GM18517 (cell line): Measurements from ENCODE around the gene MDH1B.
"Not testable (repeated sequence)": the region's sequence is repeated elsewhere in the genome, so short reads cannot be mapped to it uniquely, and the experiment has no call there.

Experiments
- ATAC-seq: cut with Tn5 transposase; IDR thresholded peaks from one replicate; pipeline ENCODE4 v1.9.1; 2021; ENCODE audit warnings: mild to moderate bottlenecking, moderate library complexity; ENCODE audit not compliant: unreplicated experiment

MDH1B gene

GRCh38 chr2:206774871-206775270, 9.7 kb upstream of the MDH1B start:
- ATAC-seq = no peak

- ATAC-seq = no peak
Observed at GRCh38 chr2:206766057-206766930, 1.2 kb upstream of the MDH1B start.

- ATAC-seq = peak; percentile 39
Observed at GRCh38 chr2:206764673-206765241, 371 bp downstream of the MDH1B start.

GRCh38 chr2:206756816-206757215, 8.3 kb downstream of the MDH1B start:
- no peak for ATAC-seq

- no peak for ATAC-seq
Observed at GRCh38 chr2:206740800-206741199, 24.3 kb downstream of the MDH1B start.

- no peak for ATAC-seq
Observed at GRCh38 chr2:206739271-206739670, 25.9 kb downstream of the MDH1B start.

- no peak for ATAC-seq
Observed at GRCh38 chr2:206736935-206737334, 28.2 kb downstream of the MDH1B start.

- no peak for ATAC-seq
Observed at GRCh38 chr2:206733341-206733740, 31.8 kb downstream of the MDH1B start.

GRCh38 chr2:206728277-206729199, 36.6 kb downstream of the MDH1B start:
- ATAC-seq = no peak

- ATAC-seq = no peak
Observed at GRCh38 chr2:206727287-206727686, 37.8 kb downstream of the MDH1B start.

GRCh38 chr2:206723288-206723687, 41.8 kb downstream of the MDH1B start:
- ATAC-seq = no peak

GRCh38 chr2:206721256-206721920, 43.7 kb downstream of the MDH1B start:
- ATAC-seq = peak; percentile 84

GRCh38 chr2:206718296-206718695, 46.8 kb downstream of the MDH1B start, which contains the start of gene DYTN:
Gene DYTN (minus strand): TSS chr2:206718396. CDS start chr2:206718279, 117 bp downstream.
- ATAC-seq = no peak

- ATAC-seq = no peak
Observed at GRCh38 chr2:206716623-206717022, 48.5 kb downstream of the MDH1B start.

GRCh38 chr2:206715183-206715582, 49.9 kb downstream of the MDH1B start:
- not testable (repeated sequence) for ATAC-seq

GRCh38 chr2:206713746-206714145, 51.4 kb downstream of the MDH1B start:
- ATAC-seq = no peak

- no peak for ATAC-seq
Observed at GRCh38 chr2:206708286-206708685, 56.8 kb downstream of the MDH1B start.

GRCh38 chr2:206707164-206707701, 57.9 kb downstream of the MDH1B start:
- no peak for ATAC-seq

- ATAC-seq = no peak
Observed at GRCh38 chr2:206701952-206702605, 63.0 kb downstream of the MDH1B start.

GRCh38 chr2:206700156-206700555, 65.0 kb downstream of the MDH1B start:
- no peak for ATAC-seq
